ENCODE results near the gene ALOX12.

- no peak for TF ChIP-seq FOXM1 (IDR thresholded peaks at IDR 0.05; ENCODE audit: borderline replicate concordance, low read depth)
- TF ChIP-seq YY1 (IDR thresholded peaks at IDR 0.05; ENCODE audit: low read depth): no peak
These were observed 48.1 kb upstream of the ALOX12 start for GRCh38 chr17:6947745-6948144.
